G401.6 (cell line): ENCODE results near the gene DSC3.

Experiments
- FAIRE-seq: peaks from 2 replicates; lab custom pipeline; 2012; peaks lifted over from hg19 to GRCh38; lab: Jason Lieb, UNC

Gene DSC3

GRCh38 chr18:30971338-30971956, 71.1 kb downstream of the DSC3 start:
- FAIRE-seq = peak; percentile 95

GRCh38 chr18:30970196-30970816, 72.2 kb downstream of the DSC3 start:
- no peak for FAIRE-seq

GRCh38 chr18:30969670-30970170, 72.8 kb downstream of the DSC3 start:
- FAIRE-seq = no peak

- FAIRE-seq = no peak
Observed at GRCh38 chr18:30967701-30968100, 74.8 kb downstream of the DSC3 start.

- FAIRE-seq = no peak
Observed at GRCh38 chr18:30965237-30965636, 77.3 kb downstream of the DSC3 start.

GRCh38 chr18:30960661-30961060, 81.9 kb downstream of the DSC3 start:
- FAIRE-seq = no peak

GRCh38 chr18:30957066-30957465, 85.5 kb downstream of the DSC3 start:
- no peak for FAIRE-seq

- no peak for FAIRE-seq
Observed at GRCh38 chr18:30954262-30954661, 88.3 kb downstream of the DSC3 start.

GRCh38 chr18:30945761-30946160, 96.8 kb downstream of the DSC3 start:
- FAIRE-seq = no peak

GRCh38 chr18:30944773-30945417, 97.6 kb downstream of the DSC3 start:
- no peak for FAIRE-seq

GRCh38 chr18:30940952-30941539, 101.5 kb downstream of the DSC3 start:
- FAIRE-seq = no peak
